GM10847 (cell line): Measurements from ENCODE around the gene WDR27.

Experiments
- POLR2A ChIP-seq: IDR thresholded peaks from 2 replicates; pipeline ENCODE4 v1.6.1; 2011; ENCODE audit not compliant: insufficient read length; ENCODE audit errors: extremely low read depth

WDR27 gene

DNA sequence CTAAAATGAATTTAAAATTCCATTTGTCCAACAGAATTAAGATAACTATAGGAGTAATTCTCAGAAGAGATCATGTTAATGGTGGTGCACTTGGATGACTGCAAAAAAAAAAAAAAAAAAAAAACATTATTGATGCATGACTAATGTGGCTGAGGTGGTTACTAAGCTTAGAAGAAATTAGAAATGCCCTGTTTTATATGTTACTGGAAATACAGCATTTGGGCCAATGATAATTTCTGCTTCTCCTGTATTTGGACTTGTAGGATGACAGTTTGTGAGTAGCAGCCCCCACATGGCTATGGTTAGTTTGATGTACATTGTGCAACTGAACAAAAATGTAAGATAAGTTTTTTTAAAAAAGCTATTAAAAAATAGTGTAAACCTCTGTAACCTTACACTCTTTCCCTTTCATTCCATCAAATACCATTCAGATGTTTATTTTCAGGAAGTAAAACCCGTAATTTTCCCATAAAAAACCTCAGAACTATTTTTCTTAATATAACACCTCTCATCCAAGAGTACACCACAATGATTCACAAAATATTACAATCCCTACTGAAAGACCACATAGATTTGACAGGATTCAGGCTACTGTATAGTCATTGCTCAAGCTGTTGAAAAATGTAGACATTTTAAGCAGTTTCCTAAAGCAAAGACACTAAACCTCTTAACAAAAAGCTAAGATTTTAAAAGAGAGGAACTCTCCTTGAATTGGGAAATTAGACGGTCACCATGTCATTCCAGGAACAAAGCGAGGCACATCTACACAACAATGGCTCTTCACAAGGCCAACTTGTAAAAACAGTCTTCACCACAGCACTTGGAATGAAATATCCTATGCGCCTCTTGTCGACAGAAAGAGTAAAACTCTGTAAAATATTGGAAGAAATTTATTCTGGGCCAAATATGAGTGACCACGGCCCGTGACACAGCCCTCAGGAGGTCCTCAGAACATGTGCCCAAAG lies 83.0 kb downstream of the WDR27 start:
- TF ChIP-seq POLR2A: no peak

DNA sequence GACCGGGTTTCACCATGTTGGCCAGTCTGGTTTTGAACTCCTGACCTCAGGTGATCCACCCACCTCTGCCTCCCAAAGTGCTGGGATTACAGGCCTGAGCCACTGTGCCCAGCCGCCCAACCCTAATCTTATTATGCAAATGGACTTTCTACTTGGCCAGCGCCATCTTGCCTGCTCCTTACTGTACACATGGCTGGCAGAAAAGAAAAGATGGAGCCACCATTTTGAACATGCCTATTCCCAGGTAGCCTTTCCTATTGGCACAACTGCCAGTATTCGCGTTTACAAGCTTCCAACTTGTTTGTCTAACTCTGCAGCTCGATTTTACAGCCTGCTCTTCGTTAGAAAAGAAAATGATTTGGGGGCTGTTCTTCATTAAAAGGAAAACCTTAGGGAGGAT lies 84.3 kb downstream of the WDR27 start:
- no peak for TF ChIP-seq POLR2A

DNA sequence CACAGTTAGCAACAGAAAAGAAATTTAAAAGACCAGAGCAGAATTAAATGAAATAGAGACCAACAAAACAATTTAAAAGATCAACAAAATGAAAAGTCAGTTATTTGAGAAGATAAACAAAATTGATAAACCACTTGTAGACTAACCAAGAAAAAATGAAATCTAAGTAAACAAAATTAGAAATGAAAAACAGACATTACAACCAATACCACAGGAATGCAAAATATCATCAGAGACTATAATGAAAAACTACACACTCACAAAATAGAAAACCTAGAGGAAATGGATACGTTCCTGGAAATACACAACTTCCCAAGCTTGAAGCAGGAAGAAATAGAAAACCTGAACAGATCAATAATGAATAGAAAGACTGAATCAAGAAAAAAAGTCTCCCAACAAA lies 97.8 kb downstream of the WDR27 start:
- no peak for TF ChIP-seq POLR2A

DNA sequence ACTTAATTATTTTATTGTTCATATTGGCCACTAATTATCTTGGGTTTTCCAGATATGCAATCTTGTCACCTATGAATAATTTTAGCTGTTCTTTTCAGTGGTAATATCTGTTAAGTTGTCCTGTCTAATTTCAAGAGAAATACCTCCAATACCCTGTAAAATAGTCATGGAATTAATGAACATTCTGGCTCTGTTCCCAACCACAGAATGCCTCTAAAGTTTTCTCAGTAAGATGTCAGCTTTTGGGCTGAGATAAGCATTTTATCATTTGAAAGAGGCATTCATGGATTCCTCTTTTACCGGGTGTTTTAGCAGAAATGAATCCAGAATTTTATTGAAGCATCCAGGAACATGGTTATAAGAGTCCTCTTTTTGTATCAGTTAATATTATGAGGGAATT lies 109.3 kb downstream of the WDR27 start:
- no peak for TF ChIP-seq POLR2A

DNA sequence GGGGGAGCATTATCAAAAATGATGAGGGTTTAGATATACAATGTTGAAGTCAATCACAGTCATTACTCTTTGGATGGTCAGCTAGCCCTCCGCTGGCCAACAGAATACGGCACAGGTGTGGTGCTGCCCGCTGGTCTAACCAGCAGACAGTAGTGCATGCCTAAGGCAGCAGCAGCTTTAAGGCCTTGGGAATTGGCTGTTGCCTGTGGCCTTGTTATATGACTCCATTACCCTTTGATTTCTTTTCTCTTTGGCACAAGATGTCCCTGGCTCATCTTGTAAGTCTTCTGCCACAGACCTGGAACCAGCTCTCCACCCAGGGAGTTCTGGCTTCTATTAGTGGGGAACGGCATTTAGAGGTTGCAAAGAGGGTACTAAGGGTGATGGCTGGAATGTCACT lies 110.2 kb downstream of the WDR27 start:
- no peak for TF ChIP-seq POLR2A

DNA sequence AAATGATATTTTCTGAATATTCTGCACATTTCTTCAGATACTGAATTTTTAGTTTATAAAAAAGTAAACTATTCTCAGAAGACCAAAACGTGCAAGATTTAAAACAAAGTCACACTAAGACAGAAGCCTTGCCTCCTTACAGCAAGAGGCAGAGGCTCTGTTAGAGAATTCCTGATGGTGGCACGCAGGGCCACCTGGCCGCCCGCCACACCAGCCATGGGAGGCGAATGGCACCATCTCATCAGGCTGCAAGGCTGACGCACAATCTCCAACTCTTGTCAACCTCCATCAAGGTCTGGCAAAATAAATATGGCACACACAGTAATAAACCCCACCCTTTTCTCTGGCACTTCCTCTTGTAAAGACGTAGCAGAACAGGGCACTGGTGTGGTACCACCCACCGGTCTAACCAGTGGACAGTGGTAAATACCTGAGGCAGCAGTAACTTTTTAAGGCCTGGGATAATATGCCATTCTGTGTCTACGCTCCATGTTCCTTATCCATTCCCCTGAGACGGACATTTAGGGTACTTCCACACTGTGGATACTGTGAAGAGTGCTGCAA lies 111.4 kb downstream of the WDR27 start:
- TF ChIP-seq POLR2A: no peak

DNA sequence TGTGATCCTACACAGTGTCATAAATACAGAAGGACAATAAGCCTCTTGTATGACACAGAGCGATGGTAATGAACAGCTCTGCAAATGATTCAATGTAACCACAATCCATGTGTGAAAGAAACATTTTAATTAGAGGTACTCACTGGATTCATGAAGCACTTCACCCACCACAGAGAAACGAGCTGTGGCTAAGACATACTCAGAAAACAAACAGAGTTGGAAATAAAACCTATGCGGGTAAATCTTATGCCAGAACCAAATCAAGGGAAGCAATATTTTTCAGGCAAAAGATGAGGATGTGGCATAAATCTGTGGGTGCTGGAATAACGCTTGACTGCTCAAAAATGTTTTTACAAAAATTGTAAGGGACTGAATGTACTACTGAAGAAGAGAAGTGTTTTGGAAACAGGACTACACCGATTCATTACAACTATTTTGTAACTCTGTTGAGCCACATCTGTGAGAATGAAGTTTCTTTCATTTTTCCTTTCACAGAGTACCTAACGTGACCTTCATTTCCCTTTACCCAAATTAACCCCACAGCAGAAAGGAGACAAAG lies 112.1 kb downstream of the WDR27 start:
- TF ChIP-seq POLR2A: no peak

DNA sequence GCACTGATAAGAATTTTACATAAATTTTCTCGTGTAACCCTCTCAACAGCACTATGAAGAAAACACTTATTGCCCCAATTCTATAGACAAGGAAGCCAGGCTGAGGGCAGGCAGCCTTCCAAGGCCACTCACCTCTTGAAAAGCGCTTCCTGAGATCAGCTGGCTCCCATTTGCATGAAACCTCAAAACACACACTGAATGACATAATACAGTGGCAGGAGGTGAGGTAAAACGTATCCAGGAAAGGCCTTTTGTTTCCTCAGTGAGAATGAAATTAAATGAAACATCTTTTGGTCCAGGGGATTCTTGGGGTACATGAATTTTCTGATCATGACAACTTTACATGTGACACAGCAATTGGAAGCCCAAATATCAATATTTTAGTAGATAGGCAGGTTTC lies 112.5 kb downstream of the WDR27 start:
- no peak for TF ChIP-seq POLR2A

DNA sequence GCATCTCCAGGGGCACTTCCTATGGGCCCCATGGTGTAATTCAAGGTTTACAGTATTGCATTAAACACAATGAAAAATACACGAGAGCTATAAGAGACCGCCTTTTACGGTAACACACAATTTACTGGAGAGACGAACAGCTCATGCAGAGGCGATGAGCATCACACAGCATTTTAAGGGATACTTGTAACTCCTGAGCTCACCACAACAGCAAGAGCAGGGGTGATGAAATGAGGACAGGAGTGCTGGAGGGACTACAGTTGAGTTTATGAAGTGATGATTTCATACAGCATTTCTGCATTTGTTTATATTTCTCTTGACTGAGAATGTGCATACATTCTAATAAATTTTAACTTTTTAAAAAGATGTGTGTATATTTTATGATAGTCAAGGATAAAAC lies 113.9 kb downstream of the WDR27 start:
- no peak for TF ChIP-seq POLR2A

DNA sequence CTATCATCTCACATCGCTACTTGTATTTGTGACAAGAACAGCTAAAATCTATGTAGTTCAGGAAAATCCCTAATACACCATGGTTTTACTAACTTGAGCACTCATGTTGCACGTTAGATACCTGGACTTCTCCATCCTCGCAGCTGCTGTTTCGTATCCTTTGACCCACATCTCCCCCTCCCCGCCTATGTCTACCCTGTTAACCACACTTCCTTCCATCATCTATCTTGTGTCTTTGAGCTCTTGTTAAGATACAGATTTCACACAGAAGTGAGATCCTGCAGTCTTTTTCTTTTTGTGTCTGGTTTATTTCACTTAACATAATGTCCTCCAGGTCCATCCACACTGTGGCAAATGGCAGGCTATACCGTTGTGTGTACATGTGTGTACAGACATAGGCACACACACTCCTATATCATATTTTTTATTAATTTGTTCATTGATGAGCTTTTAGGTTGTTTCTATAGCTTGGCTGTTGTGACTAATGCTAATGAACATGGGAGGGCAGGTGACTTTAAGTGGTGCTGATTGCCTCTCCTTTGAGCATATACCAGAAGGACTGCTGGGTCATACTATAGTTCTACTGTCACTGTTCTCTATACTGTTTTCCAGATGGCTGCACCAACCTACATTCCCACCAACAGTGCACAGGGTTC lies 117.8 kb downstream of the WDR27 start:
- TF ChIP-seq POLR2A: no peak

DNA sequence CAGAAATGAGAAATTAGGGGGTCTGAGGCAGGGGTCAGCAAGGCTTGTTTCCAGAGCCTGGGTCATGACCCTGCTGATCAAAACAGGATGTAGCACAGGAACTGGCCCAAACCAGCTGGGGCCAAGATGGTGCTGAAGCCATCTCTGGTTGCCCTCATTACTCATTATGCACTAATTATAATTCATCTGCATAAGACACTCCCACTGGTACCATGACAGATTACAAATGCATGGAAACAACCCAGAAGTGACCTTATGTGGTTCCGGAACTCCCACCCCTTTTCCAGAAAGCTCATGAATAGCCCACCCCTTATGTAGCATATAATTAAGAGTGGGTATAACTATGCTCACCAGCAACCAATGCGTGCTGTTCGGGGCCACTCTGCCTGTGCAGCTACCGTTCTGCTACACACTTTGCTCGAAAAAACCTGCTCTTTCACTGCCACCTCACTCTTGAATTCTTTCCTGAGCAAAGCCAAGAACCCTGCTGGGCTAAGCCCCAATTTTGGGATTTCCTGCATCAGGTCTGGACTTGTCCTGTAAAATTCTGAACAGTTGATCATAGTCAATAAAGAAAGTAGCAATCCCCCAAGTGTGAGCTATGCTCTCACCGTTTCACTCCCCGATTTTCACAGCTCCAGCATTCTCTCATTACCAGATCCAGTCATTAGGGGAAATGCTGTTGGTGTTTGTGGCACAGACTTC lies 122.3 kb downstream of the WDR27 start:
- no peak for TF ChIP-seq POLR2A

DNA sequence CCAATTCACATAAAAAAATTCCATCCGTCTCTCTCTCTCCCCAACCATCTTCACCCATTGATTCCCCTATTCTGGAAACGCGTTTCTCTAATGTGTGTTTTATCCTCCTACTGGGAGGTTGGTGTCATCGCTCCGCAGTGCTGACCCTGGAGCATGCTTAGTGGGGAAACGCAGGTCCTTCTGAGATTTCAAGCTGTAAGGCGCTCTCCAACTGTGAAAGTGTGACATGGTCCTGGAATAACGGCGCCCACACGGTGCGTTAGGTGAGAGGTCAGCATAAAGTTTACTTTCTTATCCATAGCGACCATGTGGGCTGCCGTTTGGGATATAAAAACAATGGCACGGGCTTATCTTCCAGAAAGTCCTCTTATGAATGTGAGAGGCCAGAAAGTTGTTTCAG lies 123.9 kb downstream of the WDR27 start:
- TF ChIP-seq POLR2A: no peak

DNA sequence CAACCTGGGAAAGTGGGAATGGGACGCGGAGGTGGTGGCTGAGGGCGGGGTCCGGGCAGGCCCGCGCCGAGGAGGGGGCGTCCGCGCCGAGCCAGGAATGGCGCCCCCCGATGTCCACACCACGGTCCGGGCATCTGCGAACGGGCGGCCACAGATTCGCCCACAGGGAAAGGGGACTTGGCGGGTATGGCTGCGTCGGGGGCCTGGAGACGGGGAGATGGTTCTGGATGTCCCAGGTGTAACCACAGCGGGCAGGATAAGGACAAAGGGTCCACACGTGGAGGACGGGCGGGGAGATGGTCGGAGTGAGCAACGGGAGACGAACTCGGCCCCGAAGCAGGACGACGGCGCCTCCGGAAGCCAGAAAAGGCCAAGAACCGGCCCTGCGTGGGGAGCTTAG lies 124.6 kb downstream of the WDR27 start:
- no peak for TF ChIP-seq POLR2A

DNA sequence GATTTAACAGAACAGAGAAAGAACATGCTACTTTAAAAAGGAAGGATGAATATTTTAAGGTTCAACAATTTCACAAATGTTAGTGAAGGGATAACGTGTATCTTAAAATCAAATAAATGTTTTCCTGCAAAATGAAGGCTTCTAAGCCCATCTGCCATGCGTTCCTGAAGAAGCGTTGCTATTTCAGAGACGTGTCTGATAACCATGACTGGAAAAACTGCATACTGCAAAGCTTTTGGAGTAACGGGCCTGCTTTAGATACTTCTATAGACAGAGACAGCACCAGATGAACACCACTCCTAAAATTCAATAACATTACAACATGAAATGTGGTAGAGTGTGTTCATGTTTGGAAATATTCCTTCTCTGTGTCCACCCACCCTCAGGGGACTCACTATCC lies 126.0 kb downstream of the WDR27 start:
- TF ChIP-seq POLR2A: no peak

DNA sequence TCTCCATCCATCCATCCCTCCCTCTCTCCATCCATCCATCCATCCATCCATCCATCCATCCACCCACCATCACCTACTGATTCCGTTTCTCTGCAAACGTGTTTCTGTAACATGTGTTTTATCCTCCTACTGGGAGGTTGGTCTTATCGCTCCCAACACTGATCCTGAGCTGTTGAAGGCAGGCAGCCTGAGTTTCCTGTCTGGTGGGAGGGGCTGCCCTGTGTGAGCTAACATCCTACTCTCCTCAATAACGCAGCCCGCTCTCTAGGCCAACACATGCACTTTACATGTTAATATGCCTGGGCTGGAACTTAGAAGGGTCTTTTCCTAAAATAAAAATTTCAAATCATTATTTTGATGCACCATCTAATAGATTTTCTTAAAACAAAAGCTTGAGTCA lies 126.5 kb downstream of the WDR27 start:
- no peak for TF ChIP-seq POLR2A

DNA sequence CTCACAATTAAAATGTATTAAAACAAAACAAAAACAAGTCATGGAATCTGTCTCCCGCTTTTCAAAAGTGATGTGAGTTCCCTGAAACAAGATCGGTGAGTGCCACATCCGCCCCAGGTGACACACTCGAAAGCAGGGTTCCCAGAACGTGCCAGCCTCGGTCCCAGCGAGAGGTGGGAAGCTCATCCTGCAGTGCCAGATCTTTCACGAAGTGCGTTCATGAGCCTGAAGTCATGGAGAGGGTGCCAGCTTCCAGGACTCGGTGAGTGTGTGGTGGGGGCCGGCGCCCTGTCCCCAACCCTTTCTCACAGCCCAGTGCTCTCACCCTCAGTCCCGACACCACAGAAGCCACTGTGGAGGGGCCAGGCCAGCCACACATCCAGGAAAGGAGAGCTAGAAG lies 127.4 kb downstream of the WDR27 start:
- no peak for TF ChIP-seq POLR2A

DNA sequence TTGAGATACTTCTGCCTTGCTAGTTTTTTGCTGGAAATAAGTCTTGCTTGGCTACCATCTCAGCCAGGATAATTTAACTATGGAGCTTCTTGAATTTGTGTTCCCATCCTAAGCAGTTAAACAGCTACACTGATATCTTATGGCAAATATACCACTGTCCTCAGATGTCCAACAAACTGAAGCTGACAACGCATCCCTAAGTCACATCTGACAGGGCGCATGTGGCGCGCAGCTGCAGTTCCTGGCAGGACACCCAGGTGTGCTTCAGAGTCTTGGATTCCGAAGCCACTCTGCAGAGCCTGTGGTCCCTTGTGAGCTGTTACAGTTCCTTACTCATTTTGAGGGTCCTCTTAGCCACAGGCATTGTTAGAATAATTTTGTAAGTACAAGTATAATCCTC lies 127.9 kb downstream of the WDR27 start:
- TF ChIP-seq POLR2A: no peak
